Measurements from ENCODE around the gene TBC1D23.

GRCh38 chr3:100227511-100227921 is 33.3 kb upstream of the TBC1D23 start:
- no peak for TF ChIP-seq POLR2AphosphoS5 (IDR thresholded peaks at IDR 0.05; ENCODE audit: borderline replicate concordance, low read depth, low read length)
- TF ChIP-seq EZH2 (IDR thresholded peaks at IDR 0.05): no peak
